Panc1 (cell line): ENCODE data around the gene HELZ2.

ENCODE experiments used
- TF ChIP-seq, protein P1 (sequence below): fragments of 450-650 bp; IDR thresholded peaks from 2 replicates; pipeline ENCODE4 v1.5.1; 2017; ENCODE audit warnings: mild to moderate bottlenecking
- TF ChIP-seq, protein P2 (sequence below), 2 experiments: IDR thresholded peaks; 2 replicates each; pipeline ENCODE4 v1.6.1; 2011 to 2012; ENCODE audit warnings: low read depth in 2 of 2, control low read depth in 1 of 2, low read length in 1 of 2, mild to moderate bottlenecking in 1 of 2, moderate library complexity in 1 of 2; ENCODE audit not compliant: insufficient read depth in 1 of 2

DNA sequence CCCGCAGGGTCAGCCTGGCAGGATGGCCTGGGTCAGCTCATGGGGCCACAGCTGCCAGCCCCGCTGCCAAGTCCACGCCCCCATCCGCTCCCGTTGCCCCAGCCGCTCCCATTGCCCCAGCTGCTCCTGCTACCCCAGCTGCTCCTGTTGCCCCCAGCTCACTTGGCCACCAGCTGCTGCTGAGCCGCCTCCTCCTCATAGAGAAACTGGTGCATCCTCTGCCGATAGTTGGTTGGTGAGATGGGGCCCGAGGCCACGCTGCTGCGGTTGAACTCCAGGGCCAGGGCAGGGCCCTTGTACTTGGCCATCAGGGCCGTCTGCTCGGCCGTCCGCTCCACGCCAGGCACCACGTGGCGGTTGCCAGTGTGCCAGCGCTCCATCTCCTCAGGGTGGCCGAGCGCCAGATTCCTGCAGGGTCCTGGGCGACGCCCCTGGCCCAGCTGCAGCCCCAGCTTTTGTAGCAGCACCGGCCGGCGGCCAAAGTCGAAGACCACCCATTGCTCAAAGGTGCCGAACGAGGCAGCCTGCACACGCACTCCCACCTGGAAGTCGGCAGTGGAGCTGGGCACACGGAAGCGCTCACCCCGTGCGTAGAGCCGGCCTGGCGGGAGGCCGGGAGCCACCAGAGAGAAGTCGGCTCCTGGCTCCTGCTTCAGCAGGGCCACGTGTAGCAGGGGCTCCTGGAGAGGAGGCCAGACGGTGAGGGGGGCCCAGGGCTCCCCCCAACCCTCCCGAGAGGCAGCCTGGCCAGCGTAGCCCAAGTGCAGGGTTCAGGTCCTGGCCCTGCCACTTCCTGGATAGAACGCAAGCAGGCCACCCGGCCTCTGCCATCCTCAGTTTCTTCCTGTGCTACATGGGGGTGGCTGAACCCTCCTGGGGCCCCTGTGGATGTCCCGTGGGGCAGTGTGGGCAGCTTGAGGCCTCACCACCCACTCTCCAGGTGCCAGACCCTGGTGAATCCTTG lies 4.8 kb downstream of the HELZ2 start:
- TF ChIP-seq, protein P1, sequence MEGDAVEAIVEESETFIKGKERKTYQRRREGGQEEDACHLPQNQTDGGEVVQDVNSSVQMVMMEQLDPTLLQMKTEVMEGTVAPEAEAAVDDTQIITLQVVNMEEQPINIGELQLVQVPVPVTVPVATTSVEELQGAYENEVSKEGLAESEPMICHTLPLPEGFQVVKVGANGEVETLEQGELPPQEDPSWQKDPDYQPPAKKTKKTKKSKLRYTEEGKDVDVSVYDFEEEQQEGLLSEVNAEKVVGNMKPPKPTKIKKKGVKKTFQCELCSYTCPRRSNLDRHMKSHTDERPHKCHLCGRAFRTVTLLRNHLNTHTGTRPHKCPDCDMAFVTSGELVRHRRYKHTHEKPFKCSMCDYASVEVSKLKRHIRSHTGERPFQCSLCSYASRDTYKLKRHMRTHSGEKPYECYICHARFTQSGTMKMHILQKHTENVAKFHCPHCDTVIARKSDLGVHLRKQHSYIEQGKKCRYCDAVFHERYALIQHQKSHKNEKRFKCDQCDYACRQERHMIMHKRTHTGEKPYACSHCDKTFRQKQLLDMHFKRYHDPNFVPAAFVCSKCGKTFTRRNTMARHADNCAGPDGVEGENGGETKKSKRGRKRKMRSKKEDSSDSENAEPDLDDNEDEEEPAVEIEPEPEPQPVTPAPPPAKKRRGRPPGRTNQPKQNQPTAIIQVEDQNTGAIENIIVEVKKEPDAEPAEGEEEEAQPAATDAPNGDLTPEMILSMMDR, result no peak
- TF ChIP-seq, protein P2, sequence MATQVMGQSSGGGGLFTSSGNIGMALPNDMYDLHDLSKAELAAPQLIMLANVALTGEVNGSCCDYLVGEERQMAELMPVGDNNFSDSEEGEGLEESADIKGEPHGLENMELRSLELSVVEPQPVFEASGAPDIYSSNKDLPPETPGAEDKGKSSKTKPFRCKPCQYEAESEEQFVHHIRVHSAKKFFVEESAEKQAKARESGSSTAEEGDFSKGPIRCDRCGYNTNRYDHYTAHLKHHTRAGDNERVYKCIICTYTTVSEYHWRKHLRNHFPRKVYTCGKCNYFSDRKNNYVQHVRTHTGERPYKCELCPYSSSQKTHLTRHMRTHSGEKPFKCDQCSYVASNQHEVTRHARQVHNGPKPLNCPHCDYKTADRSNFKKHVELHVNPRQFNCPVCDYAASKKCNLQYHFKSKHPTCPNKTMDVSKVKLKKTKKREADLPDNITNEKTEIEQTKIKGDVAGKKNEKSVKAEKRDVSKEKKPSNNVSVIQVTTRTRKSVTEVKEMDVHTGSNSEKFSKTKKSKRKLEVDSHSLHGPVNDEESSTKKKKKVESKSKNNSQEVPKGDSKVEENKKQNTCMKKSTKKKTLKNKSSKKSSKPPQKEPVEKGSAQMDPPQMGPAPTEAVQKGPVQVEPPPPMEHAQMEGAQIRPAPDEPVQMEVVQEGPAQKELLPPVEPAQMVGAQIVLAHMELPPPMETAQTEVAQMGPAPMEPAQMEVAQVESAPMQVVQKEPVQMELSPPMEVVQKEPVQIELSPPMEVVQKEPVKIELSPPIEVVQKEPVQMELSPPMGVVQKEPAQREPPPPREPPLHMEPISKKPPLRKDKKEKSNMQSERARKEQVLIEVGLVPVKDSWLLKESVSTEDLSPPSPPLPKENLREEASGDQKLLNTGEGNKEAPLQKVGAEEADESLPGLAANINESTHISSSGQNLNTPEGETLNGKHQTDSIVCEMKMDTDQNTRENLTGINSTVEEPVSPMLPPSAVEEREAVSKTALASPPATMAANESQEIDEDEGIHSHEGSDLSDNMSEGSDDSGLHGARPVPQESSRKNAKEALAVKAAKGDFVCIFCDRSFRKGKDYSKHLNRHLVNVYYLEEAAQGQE (IDR thresholded peaks at IDR 0.05; ENCODE audit: insufficient read depth in 1 of 2, low read depth in 2 of 2, low read length in 1 of 2), result no peak
